ENCODE data around the gene TP63. TPM values are rescaled to one million over a fixed set of nuclear protein-coding genes. Genes with fewer than 3 reads are reported as not detected.
A peak's percentile ranks its signal among the peaks of the same experiment; 100 is the strongest.

TP63 gene
- total RNA-seq, 1 donor from 2014 or later: 122 TPM

- no peak for DNase-seq (ENCODE audit: low read depth)
- no peaks in the 10 kb centered on the region for H3K27me3 ChIP-seq (ENCODE audit: control insufficient read depth, insufficient read depth, low read length)
- H3K4me3 ChIP-seq (ENCODE audit: low read depth, low read length): no peak overlapping the region
- no peak for FAIRE-seq
- H3K36me3 ChIP-seq (ENCODE audit: control insufficient read depth, insufficient read depth, low read length): no peaks in the 10 kb centered on the region
- TF ChIP-seq, protein P1, sequence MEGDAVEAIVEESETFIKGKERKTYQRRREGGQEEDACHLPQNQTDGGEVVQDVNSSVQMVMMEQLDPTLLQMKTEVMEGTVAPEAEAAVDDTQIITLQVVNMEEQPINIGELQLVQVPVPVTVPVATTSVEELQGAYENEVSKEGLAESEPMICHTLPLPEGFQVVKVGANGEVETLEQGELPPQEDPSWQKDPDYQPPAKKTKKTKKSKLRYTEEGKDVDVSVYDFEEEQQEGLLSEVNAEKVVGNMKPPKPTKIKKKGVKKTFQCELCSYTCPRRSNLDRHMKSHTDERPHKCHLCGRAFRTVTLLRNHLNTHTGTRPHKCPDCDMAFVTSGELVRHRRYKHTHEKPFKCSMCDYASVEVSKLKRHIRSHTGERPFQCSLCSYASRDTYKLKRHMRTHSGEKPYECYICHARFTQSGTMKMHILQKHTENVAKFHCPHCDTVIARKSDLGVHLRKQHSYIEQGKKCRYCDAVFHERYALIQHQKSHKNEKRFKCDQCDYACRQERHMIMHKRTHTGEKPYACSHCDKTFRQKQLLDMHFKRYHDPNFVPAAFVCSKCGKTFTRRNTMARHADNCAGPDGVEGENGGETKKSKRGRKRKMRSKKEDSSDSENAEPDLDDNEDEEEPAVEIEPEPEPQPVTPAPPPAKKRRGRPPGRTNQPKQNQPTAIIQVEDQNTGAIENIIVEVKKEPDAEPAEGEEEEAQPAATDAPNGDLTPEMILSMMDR (IDR thresholded peaks at IDR 0.05; ENCODE audit: insufficient read depth, low read length, severe bottlenecking): no peak
Measured at GRCh38 chr3:189941125-189941524, 309.9 kb downstream of the TP63 start.

DNA sequence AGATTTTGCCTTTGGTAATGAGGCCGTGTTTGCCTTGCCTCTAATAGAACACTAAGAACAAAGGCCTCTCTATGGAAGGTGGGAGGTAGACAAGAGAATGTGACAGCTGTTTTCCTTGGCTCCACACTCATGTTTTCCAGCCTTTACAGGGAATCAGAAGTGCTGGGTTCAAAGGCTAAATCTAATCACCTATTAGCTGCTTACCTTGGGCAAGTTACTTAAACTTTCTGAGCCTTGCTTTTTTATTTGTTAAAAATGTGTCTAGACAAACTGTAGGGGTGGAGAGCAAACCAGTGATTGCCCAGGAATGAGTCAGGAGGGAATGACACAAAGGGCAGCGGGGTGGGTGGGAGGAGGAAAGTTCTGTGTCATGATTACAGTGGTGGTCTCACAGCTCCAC lies 310.5 kb downstream of the TP63 start:
- Histone ChIP-seq H3K4me3 (ENCODE audit: low read depth, low read length) (no peak overlapping the region), H3K36me3 (ENCODE audit: control insufficient read depth, insufficient read depth, low read length) (no peaks in the 10 kb centered on the region), H3K27me3 (ENCODE audit: control insufficient read depth, insufficient read depth, low read length) (no peaks in the 10 kb centered on the region)
- DNase-seq (ENCODE audit: low read depth) (peak; percentile 94), FAIRE-seq (no peak)
- TF ChIP-seq, protein P1 (IDR thresholded peaks at IDR 0.05; ENCODE audit: insufficient read depth, low read length, severe bottlenecking): no peak

GRCh38 chr3:189942948-189943347 lies 311.8 kb downstream of the TP63 start:
- H3K36me3 ChIP-seq (ENCODE audit: control insufficient read depth, insufficient read depth, low read length): no peaks in the 10 kb centered on the region
- H3K27me3 ChIP-seq (ENCODE audit: control insufficient read depth, insufficient read depth, low read length): no peaks in the 10 kb centered on the region
- no peak for DNase-seq (ENCODE audit: low read depth)
- FAIRE-seq: no peak
- no peak overlapping the region for H3K4me3 ChIP-seq (ENCODE audit: low read depth, low read length)
- TF ChIP-seq, protein P1 (IDR thresholded peaks at IDR 0.05; ENCODE audit: insufficient read depth, low read length, severe bottlenecking): no peak

GRCh38 chr3:189944285-189945145 lies 313.3 kb downstream of the TP63 start:
- peak; percentile 97 for FAIRE-seq
- Histone ChIP-seq H3K36me3 (ENCODE audit: control insufficient read depth, insufficient read depth, low read length) (no peaks in the 10 kb centered on the region), H3K4me3 (ENCODE audit: low read depth, low read length) (no peak overlapping the region), H3K27me3 (ENCODE audit: control insufficient read depth, insufficient read depth, low read length) (no peaks in the 10 kb centered on the region)
- TF ChIP-seq, protein P1 (IDR thresholded peaks at IDR 0.05; ENCODE audit: insufficient read depth, low read length, severe bottlenecking): no peak
- DNase-seq (ENCODE audit: low read depth): peak; percentile 93

DNA sequence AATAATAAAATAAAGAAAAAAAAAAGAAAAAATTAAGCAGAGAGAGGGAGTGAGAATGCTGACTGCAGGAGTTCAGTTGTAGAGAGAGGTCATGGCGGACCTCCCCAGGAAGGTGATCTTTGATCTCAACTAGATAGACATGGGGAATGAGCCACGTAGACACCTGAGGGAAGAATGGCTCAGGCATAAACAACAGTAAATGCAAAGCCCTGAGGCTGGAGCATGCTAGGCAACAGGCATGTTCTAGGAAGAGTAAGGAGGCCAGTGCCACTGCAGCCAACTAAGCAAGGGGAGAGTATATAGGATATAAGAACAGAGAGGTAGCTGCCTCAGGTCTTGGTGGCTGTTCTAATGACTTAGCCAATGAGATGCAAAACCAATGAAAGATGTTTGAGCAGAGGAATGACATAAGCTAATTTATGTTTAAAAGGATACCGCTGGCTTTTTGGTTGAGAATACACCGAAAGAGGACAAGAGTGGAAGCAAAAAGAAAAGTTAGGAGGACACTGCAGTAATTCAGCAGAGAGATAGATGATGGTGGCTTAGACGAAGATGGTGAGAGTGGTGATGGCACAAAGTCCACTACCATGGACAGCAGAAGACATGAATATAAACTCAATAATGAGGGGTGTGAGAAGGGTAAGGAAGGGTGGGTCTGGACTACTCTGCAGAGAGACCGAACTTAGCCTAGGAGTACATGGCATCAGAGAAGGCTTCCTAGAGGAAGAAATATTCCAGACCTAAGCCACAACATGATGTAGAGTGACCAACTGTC lies 314.9 kb downstream of the TP63 start:
- no peak for DNase-seq (ENCODE audit: low read depth)
- H3K4me3 ChIP-seq (ENCODE audit: low read depth, low read length): no peak overlapping the region
- TF ChIP-seq, protein P1 (IDR thresholded peaks at IDR 0.05; ENCODE audit: insufficient read depth, low read length, severe bottlenecking): no peak
- no peaks in the 10 kb centered on the region for H3K27me3 ChIP-seq (ENCODE audit: control insufficient read depth, insufficient read depth, low read length)
- no peaks in the 10 kb centered on the region for H3K36me3 ChIP-seq (ENCODE audit: control insufficient read depth, insufficient read depth, low read length)
- FAIRE-seq: no peak

All from bronchial epithelial cell (primary cell).